ENCODE results near the gene RGS13.

RGS13 gene

DNA sequence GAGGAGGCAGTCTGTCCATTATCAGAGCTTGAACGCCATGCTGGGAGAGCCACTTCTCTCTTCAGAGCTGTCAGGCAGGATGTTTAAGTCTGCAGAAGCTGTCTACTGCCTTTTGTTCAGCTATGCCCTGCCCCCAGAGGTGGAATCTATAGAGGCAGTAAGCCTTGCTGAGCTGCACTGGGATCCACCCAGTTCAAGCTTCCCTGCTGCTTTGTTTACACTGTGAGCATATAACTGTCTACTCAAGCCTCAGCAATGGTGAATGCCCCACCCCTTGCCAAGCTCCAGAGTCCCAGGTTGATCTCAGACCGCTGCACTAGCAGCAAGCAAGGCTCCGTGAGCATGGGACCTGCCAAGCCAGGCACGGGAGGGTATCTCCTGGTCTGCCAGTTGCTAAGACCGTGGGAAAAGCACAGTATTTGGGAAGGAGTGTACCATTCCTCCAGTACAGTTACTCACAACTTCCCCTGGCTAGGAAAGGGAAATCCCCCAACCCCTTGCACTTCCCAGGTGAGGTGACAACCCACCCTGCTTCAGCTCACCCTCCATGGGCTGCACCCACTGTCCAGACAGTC, 32.5 kb downstream of the RGS13 start:
- H3K27me3 ChIP-seq (ENCODE audit: insufficient read depth, poor library complexity, severe bottlenecking), result no peaks in the 10 kb centered on the region
- DNase-seq (ENCODE audit: low read depth in 1 of 2, low spot score in 1 of 2), result no peak
- TF ChIP-seq POLR2AphosphoS5 (IDR thresholded peaks at IDR 0.05; ENCODE audit: low read depth), result no peak
- TF ChIP-seq, protein P1, sequence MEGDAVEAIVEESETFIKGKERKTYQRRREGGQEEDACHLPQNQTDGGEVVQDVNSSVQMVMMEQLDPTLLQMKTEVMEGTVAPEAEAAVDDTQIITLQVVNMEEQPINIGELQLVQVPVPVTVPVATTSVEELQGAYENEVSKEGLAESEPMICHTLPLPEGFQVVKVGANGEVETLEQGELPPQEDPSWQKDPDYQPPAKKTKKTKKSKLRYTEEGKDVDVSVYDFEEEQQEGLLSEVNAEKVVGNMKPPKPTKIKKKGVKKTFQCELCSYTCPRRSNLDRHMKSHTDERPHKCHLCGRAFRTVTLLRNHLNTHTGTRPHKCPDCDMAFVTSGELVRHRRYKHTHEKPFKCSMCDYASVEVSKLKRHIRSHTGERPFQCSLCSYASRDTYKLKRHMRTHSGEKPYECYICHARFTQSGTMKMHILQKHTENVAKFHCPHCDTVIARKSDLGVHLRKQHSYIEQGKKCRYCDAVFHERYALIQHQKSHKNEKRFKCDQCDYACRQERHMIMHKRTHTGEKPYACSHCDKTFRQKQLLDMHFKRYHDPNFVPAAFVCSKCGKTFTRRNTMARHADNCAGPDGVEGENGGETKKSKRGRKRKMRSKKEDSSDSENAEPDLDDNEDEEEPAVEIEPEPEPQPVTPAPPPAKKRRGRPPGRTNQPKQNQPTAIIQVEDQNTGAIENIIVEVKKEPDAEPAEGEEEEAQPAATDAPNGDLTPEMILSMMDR (IDR thresholded peaks at IDR 0.05; ENCODE audit: insufficient read depth, low read length), result no peak
- TF ChIP-seq, protein P2, sequence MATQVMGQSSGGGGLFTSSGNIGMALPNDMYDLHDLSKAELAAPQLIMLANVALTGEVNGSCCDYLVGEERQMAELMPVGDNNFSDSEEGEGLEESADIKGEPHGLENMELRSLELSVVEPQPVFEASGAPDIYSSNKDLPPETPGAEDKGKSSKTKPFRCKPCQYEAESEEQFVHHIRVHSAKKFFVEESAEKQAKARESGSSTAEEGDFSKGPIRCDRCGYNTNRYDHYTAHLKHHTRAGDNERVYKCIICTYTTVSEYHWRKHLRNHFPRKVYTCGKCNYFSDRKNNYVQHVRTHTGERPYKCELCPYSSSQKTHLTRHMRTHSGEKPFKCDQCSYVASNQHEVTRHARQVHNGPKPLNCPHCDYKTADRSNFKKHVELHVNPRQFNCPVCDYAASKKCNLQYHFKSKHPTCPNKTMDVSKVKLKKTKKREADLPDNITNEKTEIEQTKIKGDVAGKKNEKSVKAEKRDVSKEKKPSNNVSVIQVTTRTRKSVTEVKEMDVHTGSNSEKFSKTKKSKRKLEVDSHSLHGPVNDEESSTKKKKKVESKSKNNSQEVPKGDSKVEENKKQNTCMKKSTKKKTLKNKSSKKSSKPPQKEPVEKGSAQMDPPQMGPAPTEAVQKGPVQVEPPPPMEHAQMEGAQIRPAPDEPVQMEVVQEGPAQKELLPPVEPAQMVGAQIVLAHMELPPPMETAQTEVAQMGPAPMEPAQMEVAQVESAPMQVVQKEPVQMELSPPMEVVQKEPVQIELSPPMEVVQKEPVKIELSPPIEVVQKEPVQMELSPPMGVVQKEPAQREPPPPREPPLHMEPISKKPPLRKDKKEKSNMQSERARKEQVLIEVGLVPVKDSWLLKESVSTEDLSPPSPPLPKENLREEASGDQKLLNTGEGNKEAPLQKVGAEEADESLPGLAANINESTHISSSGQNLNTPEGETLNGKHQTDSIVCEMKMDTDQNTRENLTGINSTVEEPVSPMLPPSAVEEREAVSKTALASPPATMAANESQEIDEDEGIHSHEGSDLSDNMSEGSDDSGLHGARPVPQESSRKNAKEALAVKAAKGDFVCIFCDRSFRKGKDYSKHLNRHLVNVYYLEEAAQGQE (IDR thresholded peaks at IDR 0.05; ENCODE audit: insufficient replicate concordance, low read depth), result no peak
- TF ChIP-seq GABPA (IDR thresholded peaks at IDR 0.05; ENCODE audit: low read depth), result no peak
- no peak for TF ChIP-seq SPI1 (IDR thresholded peaks at IDR 0.05; ENCODE audit: borderline replicate concordance, low read depth)
- H3K4me3 ChIP-seq (replicated peaks; ENCODE audit: insufficient read depth, low read length), result no peak overlapping the region
- H3K27ac ChIP-seq (replicated peaks), result no peak overlapping the region

DNA sequence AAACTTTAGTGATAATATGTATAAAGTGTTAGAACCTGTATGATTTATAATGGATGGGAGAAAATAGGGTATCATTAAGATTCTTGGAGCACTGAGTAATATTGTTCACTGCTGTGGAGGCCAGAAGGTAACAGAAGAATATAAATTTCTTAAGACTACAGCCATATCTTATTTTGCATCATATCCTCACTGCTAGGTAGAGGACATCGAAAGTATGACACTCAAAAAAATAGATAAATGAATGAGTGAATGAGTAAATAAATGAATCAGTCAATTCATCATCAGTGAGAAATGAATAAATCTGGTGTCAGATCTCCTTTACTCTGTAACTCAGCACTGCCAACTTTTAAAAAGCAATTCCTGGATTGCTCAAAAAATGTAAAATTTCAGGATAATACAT, 33.2 kb downstream of the RGS13 start:
- no peak overlapping the region for H3K4me3 ChIP-seq (replicated peaks; ENCODE audit: insufficient read depth, low read length)
- DNase-seq (ENCODE audit: low read depth in 1 of 2, low spot score in 1 of 2), result no peak
- no peak overlapping the region for H3K27ac ChIP-seq (replicated peaks)
- TF ChIP-seq, protein P2 (IDR thresholded peaks at IDR 0.05; ENCODE audit: insufficient replicate concordance, low read depth), result no peak
- TF ChIP-seq, protein P1 (IDR thresholded peaks at IDR 0.05; ENCODE audit: insufficient read depth, low read length), result no peak
- no peaks in the 10 kb centered on the region for H3K27me3 ChIP-seq (ENCODE audit: insufficient read depth, poor library complexity, severe bottlenecking)

DNA sequence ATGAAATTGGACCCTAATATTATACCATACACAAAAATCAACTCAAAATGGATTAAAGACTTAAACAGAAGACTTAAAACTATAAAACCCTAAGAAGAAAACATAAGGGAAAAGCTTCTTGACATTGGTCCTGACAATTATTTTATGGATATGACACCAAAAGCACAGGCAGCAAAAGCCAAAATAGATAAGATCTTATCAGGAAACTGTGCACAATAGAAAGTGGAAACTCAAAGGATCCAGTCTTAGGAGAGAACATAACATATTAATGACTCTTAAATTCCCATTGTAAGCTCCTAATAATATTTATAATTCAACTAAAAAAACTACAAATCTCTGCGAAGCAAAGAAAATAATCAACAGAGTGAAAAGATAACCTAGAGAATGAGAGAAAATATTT, 39.8 kb downstream of the RGS13 start:
- TF ChIP-seq, protein P1 (IDR thresholded peaks at IDR 0.05; ENCODE audit: insufficient read depth, low read length), result no peak
- TF ChIP-seq POLR2AphosphoS5 (IDR thresholded peaks at IDR 0.05; ENCODE audit: low read depth) (no peak), SPI1 (IDR thresholded peaks at IDR 0.05; ENCODE audit: borderline replicate concordance, low read depth) (no peak), GABPA (IDR thresholded peaks at IDR 0.05; ENCODE audit: low read depth) (no peak)
- TF ChIP-seq, protein P2 (IDR thresholded peaks at IDR 0.05; ENCODE audit: insufficient replicate concordance, low read depth), result no peak
- H3K4me3 ChIP-seq (replicated peaks; ENCODE audit: insufficient read depth, low read length), result no peak overlapping the region
- H3K27me3 ChIP-seq (ENCODE audit: insufficient read depth, poor library complexity, severe bottlenecking), result no peaks in the 10 kb centered on the region
- no peak overlapping the region for H3K27ac ChIP-seq (replicated peaks)
- DNase-seq (ENCODE audit: low read depth in 1 of 2, low spot score in 1 of 2), result no peak

All from HL-60 (cell line).